Measurements from ENCODE around the gene RNF144B. TPM values are rescaled to one million over a fixed set of nuclear protein-coding genes. Genes with fewer than 3 reads are reported as not detected.

RNF144B gene
- total RNA-seq, 2 donors from 2014 or later = 4.2 to 4.4 TPM

- no peak for DNase-seq
- H3K27me3 ChIP-seq = no peaks in the 10 kb centered on the region
- intact Hi-C loops (cut with DNase I) = no loop called here
- H3K9ac ChIP-seq (ENCODE audit: low read depth in 2 of 2, low read length in 2 of 2) = no peak overlapping the region
- no peaks in the 10 kb centered on the region for H3K36me3 ChIP-seq
- no peaks in the 10 kb centered on the region for H3K9me3 ChIP-seq
- H3K4me3 ChIP-seq = no peak overlapping the region
- no peak overlapping the region for H3K27ac ChIP-seq
- no peaks in the 10 kb centered on the region for H3K4me1 ChIP-seq
- TF ChIP-seq, protein P1, sequence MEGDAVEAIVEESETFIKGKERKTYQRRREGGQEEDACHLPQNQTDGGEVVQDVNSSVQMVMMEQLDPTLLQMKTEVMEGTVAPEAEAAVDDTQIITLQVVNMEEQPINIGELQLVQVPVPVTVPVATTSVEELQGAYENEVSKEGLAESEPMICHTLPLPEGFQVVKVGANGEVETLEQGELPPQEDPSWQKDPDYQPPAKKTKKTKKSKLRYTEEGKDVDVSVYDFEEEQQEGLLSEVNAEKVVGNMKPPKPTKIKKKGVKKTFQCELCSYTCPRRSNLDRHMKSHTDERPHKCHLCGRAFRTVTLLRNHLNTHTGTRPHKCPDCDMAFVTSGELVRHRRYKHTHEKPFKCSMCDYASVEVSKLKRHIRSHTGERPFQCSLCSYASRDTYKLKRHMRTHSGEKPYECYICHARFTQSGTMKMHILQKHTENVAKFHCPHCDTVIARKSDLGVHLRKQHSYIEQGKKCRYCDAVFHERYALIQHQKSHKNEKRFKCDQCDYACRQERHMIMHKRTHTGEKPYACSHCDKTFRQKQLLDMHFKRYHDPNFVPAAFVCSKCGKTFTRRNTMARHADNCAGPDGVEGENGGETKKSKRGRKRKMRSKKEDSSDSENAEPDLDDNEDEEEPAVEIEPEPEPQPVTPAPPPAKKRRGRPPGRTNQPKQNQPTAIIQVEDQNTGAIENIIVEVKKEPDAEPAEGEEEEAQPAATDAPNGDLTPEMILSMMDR (IDR thresholded peaks at IDR 0.05) = no peak
These were observed 40.1 kb upstream of the RNF144B start for GRCh38 chr6:18347021-18347577.

- Histone ChIP-seq H3K9me3 (no peaks in the 10 kb centered on the region), H3K9ac (ENCODE audit: low read depth in 2 of 2, low read length in 2 of 2) (no peak overlapping the region), H3K27ac (no peak overlapping the region), H3K4me3 (no peak overlapping the region), H3K4me1 (no peaks in the 10 kb centered on the region), H3K27me3 (no peaks in the 10 kb centered on the region), H3K36me3 (no peaks in the 10 kb centered on the region)
- intact Hi-C loops (cut with DNase I) = no loop called here
- TF ChIP-seq, protein P1 (IDR thresholded peaks at IDR 0.05) = no peak
- DNase-seq = no peak
These were observed 39.3 kb upstream of the RNF144B start for GRCh38 chr6:18347866-18348265.

GRCh38 chr6:18349386-18349785 is 37.8 kb upstream of the RNF144B start:
- H3K4me1 ChIP-seq = no peaks in the 10 kb centered on the region
- TF ChIP-seq, protein P1 (IDR thresholded peaks at IDR 0.05) = no peak
- H3K9ac ChIP-seq (ENCODE audit: low read depth in 2 of 2, low read length in 2 of 2) = no peak overlapping the region
- H3K4me3 ChIP-seq = no peak overlapping the region
- no peak for DNase-seq
- no peaks in the 10 kb centered on the region for H3K9me3 ChIP-seq
- no peak overlapping the region for H3K27ac ChIP-seq
- intact Hi-C loops (cut with DNase I) = no loop called here
- H3K27me3 ChIP-seq = no peaks in the 10 kb centered on the region
- H3K36me3 ChIP-seq = no peaks in the 10 kb centered on the region

GRCh38 chr6:18350271-18350670 is 36.9 kb upstream of the RNF144B start:
- no peaks in the 10 kb centered on the region for H3K27me3 ChIP-seq
- TF ChIP-seq, protein P1 (IDR thresholded peaks at IDR 0.05) = no peak
- no peaks in the 10 kb centered on the region for H3K9me3 ChIP-seq
- intact Hi-C loops (cut with DNase I) = no loop called here
- no peaks in the 10 kb centered on the region for H3K36me3 ChIP-seq
- no peak overlapping the region for H3K27ac ChIP-seq
- no peak for DNase-seq
- H3K4me1 ChIP-seq = no peaks in the 10 kb centered on the region
- no peak overlapping the region for H3K9ac ChIP-seq (ENCODE audit: low read depth in 2 of 2, low read length in 2 of 2)
- no peak overlapping the region for H3K4me3 ChIP-seq

DNA sequence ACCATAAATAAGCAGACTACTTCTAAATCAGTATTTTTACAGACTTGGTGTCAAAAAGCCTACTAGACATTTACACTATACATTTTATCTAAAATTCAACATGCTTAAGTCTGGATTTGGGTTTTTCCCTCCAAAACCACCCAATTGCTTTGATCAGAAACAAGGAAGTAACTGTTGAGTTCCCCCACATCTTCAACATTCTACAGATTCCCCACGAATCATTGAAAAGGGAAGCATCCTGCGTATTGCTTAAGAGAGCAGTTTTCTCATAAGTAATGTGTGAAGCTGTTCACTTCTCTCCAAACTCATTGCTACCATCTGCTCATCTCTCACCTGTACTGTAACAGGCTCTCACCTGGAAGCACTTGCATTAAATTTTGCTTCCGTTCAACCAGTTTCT is 36.4 kb upstream of the RNF144B start:
- no peak overlapping the region for H3K27ac ChIP-seq
- TF ChIP-seq, protein P1 (IDR thresholded peaks at IDR 0.05) = no peak
- intact Hi-C loops (cut with DNase I) = no loop called here
- H3K36me3 ChIP-seq = no peaks in the 10 kb centered on the region
- no peak for DNase-seq
- H3K4me1 ChIP-seq = no peaks in the 10 kb centered on the region
- no peak overlapping the region for H3K4me3 ChIP-seq
- no peaks in the 10 kb centered on the region for H3K9me3 ChIP-seq
- H3K9ac ChIP-seq (ENCODE audit: low read depth in 2 of 2, low read length in 2 of 2) = no peak overlapping the region
- H3K27me3 ChIP-seq = no peaks in the 10 kb centered on the region

All from colonic mucosa (tissue), 4 donors.